SU-DHL-6 (cell line): ENCODE data around the gene PPME1.

Experiments used
- H2AFZ ChIP-seq: fragments of 200-600 bp; sonication (generic); 2 replicates; pipeline ENCODE4 v1.6.1; 2014; ENCODE audit warnings: low read depth, mild to moderate bottlenecking, moderate library complexity, mixed read lengths, antibody characterized with exemption, low read length; ENCODE audit not compliant: severe bottlenecking
- H3F3A ChIP-seq: fragments of 200-600 bp; shearing (Covaris generic); 2 replicates; pipeline ENCODE4 v1.6.0; 2016; ENCODE audit warnings: antibody characterized with exemption, mild to moderate bottlenecking; ENCODE audit not compliant: insufficient read depth
- H3K27ac ChIP-seq: fragments of 200-600 bp; sonication (generic); 2 replicates; pipeline ENCODE4 v1.5.1; 2016; ENCODE audit warnings: low read depth, mild to moderate bottlenecking, low read length, moderate library complexity, mixed read lengths
- H3K27me3 ChIP-seq: fragments of 200-600 bp; sonication (generic), shearing (Covaris generic); 2 replicates; pipeline ENCODE4 v1.6.0; 2014; ENCODE audit warnings: mild to moderate bottlenecking, low read length
- H3K36me3 ChIP-seq: fragments of 200-600 bp; sonication (generic); 2 replicates; pipeline ENCODE4 v1.6.1; 2014; ENCODE audit warnings: mild to moderate bottlenecking, low read length, mixed read lengths
- H3K4me2 ChIP-seq: fragments of 300-600, 200-600 bp; shearing (Covaris generic), sonication (generic); 2 replicates; pipeline ENCODE4 v1.6.0; 2014; ENCODE audit warnings: low read length, low read depth, mild to moderate bottlenecking; ENCODE audit not compliant: poor library complexity, severe bottlenecking
- H3K4me3 ChIP-seq: fragments of 200-600 bp; sonication (generic); 2 replicates; pipeline ENCODE4 v1.5.1; 2014; ENCODE audit warnings: antibody characterized with exemption, low read length, mild to moderate bottlenecking, mixed read lengths; ENCODE audit not compliant: insufficient read depth, poor library complexity, severe bottlenecking
- H3K79me2 ChIP-seq: fragments of 200-600 bp; sonication (generic); 2 replicates; pipeline ENCODE4 v1.6.1; 2014; ENCODE audit warnings: mild to moderate bottlenecking, low read length, moderate library complexity; ENCODE audit not compliant: insufficient read depth
- H3K9ac ChIP-seq: fragments of 200-600 bp; sonication (generic); 2 replicates; pipeline ENCODE4 v1.7.0; 2014; ENCODE audit warnings: mild to moderate bottlenecking, low read length
- H3K9me2 ChIP-seq: fragments of 200-600 bp; sonication (generic); replicated peaks from 2 replicates; pipeline ENCODE4 v1.6.1; 2014; ENCODE audit warnings: low read length; ENCODE audit not compliant: insufficient read depth
- H3K9me3 ChIP-seq: fragments of 200-600 bp; sonication (generic); 2 replicates; pipeline ENCODE4 v1.6.1; 2014; ENCODE audit warnings: low read length, mixed read lengths; ENCODE audit not compliant: insufficient read depth
- H4K20me1 ChIP-seq: fragments of 200-600 bp; sonication (generic); 2 replicates; pipeline ENCODE4 v1.6.1; 2014; ENCODE audit warnings: low read depth, mild to moderate bottlenecking, antibody characterized with exemption, low read length, moderate library complexity, mixed read lengths
- EZH2phosphoT487 ChIP-seq: fragments of 200-600 bp; sonication (generic), shearing (Covaris generic); conservative IDR thresholded peaks from 2 replicates; pipeline ENCODE4 v1.6.1; 2018; ENCODE audit warnings: mild to moderate bottlenecking, antibody characterized with exemption, low read length, moderate library complexity, mixed read lengths
- TF ChIP-seq, protein P1 (sequence below): fragments of 200-600 bp; sonication (generic); IDR thresholded peaks from one replicate; pipeline ENCODE4 v1.5.1; 2017; ENCODE audit warnings: antibody characterized with exemption, mild to moderate bottlenecking, low read length, moderate library complexity; ENCODE audit not compliant: insufficient read depth, poor library complexity, severe bottlenecking

Gene PPME1

DNA sequence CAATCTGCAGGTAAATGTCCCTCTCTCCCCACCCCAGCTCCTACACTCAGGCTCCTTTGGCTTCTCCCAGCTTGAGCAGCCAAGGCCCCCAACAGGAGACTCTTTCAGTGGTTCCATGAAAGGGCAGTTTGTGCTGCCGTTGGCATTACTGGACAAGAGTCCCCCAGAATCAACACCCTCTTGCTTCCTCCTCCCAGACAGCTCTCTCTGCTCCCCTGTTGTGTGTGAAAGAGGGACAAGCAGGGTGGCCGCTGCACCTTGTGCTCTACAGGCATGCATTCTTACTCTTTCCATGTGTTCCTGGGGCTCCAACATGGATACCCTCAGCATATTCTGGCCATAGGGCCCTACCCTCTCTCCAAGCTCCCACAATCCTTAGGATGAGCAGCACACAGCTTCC, 91.6 kb downstream of the PPME1 start:
- Histone ChIP-seq H3K79me2 (no peaks in the 10 kb centered on the region), H3F3A (no peaks in the 10 kb centered on the region), H3K27ac (no peak overlapping the region), H3K9ac (no peak overlapping the region), H2AFZ (no peak overlapping the region), H4K20me1 (no peaks in the 10 kb centered on the region), H3K27me3 (peaks cover 2% of the 10 kb centered on the region; the same call in 1 of the 2 replicates), H3K4me2 (no peak overlapping the region), H3K4me3 (no peak overlapping the region), H3K9me3 (peaks cover 15% of the 10 kb centered on the region; the same call in 1 of the 2 replicates), H3K36me3 (no peaks in the 10 kb centered on the region), H3K9me2 (no peaks in the 10 kb centered on the region)
- no peak for TF ChIP-seq EZH2phosphoT487
- TF ChIP-seq, protein P1, sequence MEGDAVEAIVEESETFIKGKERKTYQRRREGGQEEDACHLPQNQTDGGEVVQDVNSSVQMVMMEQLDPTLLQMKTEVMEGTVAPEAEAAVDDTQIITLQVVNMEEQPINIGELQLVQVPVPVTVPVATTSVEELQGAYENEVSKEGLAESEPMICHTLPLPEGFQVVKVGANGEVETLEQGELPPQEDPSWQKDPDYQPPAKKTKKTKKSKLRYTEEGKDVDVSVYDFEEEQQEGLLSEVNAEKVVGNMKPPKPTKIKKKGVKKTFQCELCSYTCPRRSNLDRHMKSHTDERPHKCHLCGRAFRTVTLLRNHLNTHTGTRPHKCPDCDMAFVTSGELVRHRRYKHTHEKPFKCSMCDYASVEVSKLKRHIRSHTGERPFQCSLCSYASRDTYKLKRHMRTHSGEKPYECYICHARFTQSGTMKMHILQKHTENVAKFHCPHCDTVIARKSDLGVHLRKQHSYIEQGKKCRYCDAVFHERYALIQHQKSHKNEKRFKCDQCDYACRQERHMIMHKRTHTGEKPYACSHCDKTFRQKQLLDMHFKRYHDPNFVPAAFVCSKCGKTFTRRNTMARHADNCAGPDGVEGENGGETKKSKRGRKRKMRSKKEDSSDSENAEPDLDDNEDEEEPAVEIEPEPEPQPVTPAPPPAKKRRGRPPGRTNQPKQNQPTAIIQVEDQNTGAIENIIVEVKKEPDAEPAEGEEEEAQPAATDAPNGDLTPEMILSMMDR, result no peak

DNA sequence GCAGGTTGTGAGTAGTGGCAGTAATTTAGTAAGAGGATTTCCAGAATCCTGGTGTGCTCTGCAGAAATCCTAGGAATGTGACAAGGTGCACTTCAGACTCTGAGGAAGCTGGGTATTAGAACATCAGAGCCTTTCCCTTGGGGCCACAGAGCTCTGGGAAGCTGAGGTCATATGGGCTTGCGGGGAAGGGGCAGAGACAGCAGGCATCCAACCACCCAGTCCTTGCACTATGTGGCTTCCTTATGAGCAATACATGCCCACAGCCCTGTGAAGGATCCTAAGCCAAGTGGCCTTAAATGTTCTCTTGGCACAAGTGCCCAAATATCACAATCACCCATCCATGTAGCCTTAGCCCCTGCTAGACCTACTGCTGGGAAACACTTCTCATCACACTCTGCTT, 94.2 kb downstream of the PPME1 start:
- Histone ChIP-seq H3K9ac (no peak overlapping the region), H3K79me2 (no peaks in the 10 kb centered on the region), H3K27me3 (peaks cover 2% of the 10 kb centered on the region; the same call in 1 of the 2 replicates), H3K27ac (no peak overlapping the region), H3K36me3 (no peaks in the 10 kb centered on the region), H3K9me3 (peaks cover 15% of the 10 kb centered on the region; the same call in 1 of the 2 replicates), H3F3A (no peaks in the 10 kb centered on the region), H3K9me2 (no peaks in the 10 kb centered on the region), H3K4me3 (no peak overlapping the region), H2AFZ (no peak overlapping the region), H3K4me2 (no peak overlapping the region), H4K20me1 (no peaks in the 10 kb centered on the region)
- no peak for TF ChIP-seq EZH2phosphoT487
- TF ChIP-seq, protein P1, result no peak

DNA sequence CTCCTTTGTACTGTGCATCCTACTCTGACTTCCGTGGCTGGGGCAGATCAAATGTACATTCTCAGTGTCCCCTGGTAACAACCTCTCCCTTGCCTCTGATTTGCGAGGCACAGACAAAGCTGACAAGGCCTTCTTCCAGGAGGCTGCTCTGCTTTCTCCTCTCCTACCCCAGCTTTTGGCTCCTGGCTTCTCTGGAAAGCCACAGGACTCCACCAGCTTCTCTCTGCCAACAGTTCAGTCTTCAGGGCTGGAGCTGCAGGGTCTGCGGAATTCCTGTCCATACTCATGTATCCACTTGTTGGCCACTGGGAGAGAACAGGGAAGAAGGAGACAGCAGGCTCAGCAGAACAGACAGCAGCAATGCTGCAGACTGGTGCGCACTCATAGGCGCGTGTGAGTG, 95.9 kb downstream of the PPME1 start:
- H4K20me1 ChIP-seq, result no peaks in the 10 kb centered on the region
- no peaks in the 10 kb centered on the region for H3K9me2 ChIP-seq
- H3K27me3 ChIP-seq, result no peaks in the 10 kb centered on the region
- no peaks in the 10 kb centered on the region for H3K36me3 ChIP-seq
- H2AFZ ChIP-seq, result no peak overlapping the region
- TF ChIP-seq EZH2phosphoT487, result no peak
- TF ChIP-seq, protein P1, result no peak
- no peak overlapping the region for H3K4me2 ChIP-seq
- no peaks in the 10 kb centered on the region for H3K79me2 ChIP-seq
- H3K9ac ChIP-seq, result no peak overlapping the region
- H3K27ac ChIP-seq, result no peak overlapping the region
- H3F3A ChIP-seq, result no peaks in the 10 kb centered on the region
- no peak overlapping the region for H3K4me3 ChIP-seq
- H3K9me3 ChIP-seq, result no peaks in the 10 kb centered on the region

DNA sequence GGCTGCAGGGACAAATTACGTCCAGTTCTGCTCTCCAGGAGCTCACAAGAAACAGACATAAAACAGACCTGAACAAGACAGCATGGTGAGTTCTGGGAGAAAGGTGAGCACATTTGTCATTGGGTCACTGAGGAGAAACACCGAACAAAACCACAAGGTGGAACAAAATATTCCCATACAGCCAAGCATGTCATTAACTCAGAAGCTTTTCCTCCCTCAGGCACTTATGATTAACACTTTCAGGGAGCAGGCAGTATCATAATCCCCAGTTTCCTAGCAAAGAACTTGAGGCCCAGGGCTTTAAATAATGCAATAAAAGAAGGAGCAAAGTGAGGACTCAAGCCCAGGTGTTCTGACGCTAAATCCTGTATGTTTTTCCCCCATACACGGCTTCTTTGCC, 97.4 kb downstream of the PPME1 start:
- Histone ChIP-seq H3F3A (no peaks in the 10 kb centered on the region), H3K9ac (no peak overlapping the region), H3K9me3 (no peaks in the 10 kb centered on the region), H3K79me2 (no peaks in the 10 kb centered on the region), H3K27ac (no peak overlapping the region), H4K20me1 (no peaks in the 10 kb centered on the region), H3K4me2 (no peak overlapping the region), H3K4me3 (no peak overlapping the region), H3K9me2 (no peaks in the 10 kb centered on the region), H2AFZ (no peak overlapping the region), H3K27me3 (no peaks in the 10 kb centered on the region), H3K36me3 (no peaks in the 10 kb centered on the region)
- no peak for TF ChIP-seq EZH2phosphoT487
- TF ChIP-seq, protein P1, result no peak
